Lung (tissue), 16 donors: ENCODE data around the gene EIF5A. TPM values are rescaled to one million over a fixed set of nuclear protein-coding genes. Genes with fewer than 3 reads are reported as not detected.

Experiments used
- ATAC-seq: fragments of 200-7000 bp; cut with Tn5 transposase; one replicate; pipeline ENCODE4 v1.9.1; 2020; ENCODE audit warnings: moderate number of reproducible peaks; ENCODE audit not compliant: insufficient read depth, low FRiP score
- DNase-seq, 3 donors: peaks; one replicate each; pipeline ENCODE4 v3.0.0-alpha.2; 2013 to 2017
- H3K27ac ChIP-seq, 2 donors: one replicate each; pipeline ENCODE4 v1.5.1; 2013; ENCODE audit warnings: mild to moderate bottlenecking in 2 of 2, moderate library complexity in 2 of 2, control low read depth in 1 of 2, inconsistent platforms in 1 of 2, low read depth in 1 of 2, low read length in 1 of 2
- H3K27me3 ChIP-seq, 3 donors: one replicate each; pipeline ENCODE4 v1.5.1; 2013; ENCODE audit warnings: low read length in 2 of 3; ENCODE audit not compliant: control insufficient read depth in 3 of 3, insufficient read depth in 3 of 3
- H3K36me3 ChIP-seq, 4 donors: one replicate each; pipeline ENCODE4 v1.5.1; 2013; ENCODE audit warnings: low read length in 4 of 4, mild to moderate bottlenecking in 1 of 4, moderate library complexity in 1 of 4; ENCODE audit not compliant: control insufficient read depth in 4 of 4, insufficient read depth in 4 of 4
- H3K4me1 ChIP-seq, 5 donors: one replicate each; pipeline ENCODE4 v1.5.1; 2013; ENCODE audit warnings: low read length in 5 of 5, mild to moderate bottlenecking in 2 of 5, moderate library complexity in 1 of 5; ENCODE audit not compliant: control insufficient read depth in 5 of 5, insufficient read depth in 5 of 5
- H3K4me3 ChIP-seq: one replicate; pipeline ENCODE4 v1.5.1; 2013; ENCODE audit warnings: mild to moderate bottlenecking, control low read depth, moderate library complexity
- H3K9ac ChIP-seq, 2 donors: one replicate each; pipeline ENCODE4 v1.5.1; 2013; ENCODE audit warnings: low read length in 2 of 2, control low read depth in 1 of 2; ENCODE audit not compliant: insufficient read depth in 1 of 2
- H3K9me3 ChIP-seq, 4 donors: one replicate each; pipeline ENCODE4 v1.5.1; 2013; ENCODE audit warnings: low read length in 3 of 4, mild to moderate bottlenecking in 1 of 4, moderate library complexity in 1 of 4; ENCODE audit not compliant: control insufficient read depth in 4 of 4, insufficient read depth in 3 of 4
- WGBS, 2 donors: extraction: QIAGEN DNeasy Blood & Tissue Kit; methylation state at CpG; one replicate each; pipeline ENCODE4 v1.1.7; 2013; 5-methylcytosine and 5-hydroxymethylcytosine counted together
- long read RNA-seq, 5 donors: transcript quantifications; one replicate each; lab custom pipeline, GENCODE V29; 2026
- polyA plus RNA-seq, 2 donors: library from polyadenylated mRNA; stranded (reverse); fragments of 200-250 nt; gene quantifications; one replicate each; pipeline ENCODE4 v1.2.1, GENCODE V29; 2013
- total RNA-seq, 2 donors: library from RNA; depleted of rRNA in 1 of 2; stranded (reverse); fragments of >200 nt in 1 of 2; gene quantifications; one replicate each; pipeline ENCODE4 v1.2.1, GENCODE V29; 2014 to 2021
- TF ChIP-seq, protein P1 (sequence below): IDR thresholded peaks from 2 replicates; pipeline ENCODE4 v1.5.1; 2012; ENCODE audit warnings: mild to moderate bottlenecking; ENCODE audit errors: control extremely low read depth, extremely low read depth
- donor health status: control.
- donor health status: control.
- donor health status: Bipolar disorder and iron deficiency.
- donor health status: healthy.
- donor health status: DM: yes; HTN: yes; CAD: no.

Gene EIF5A
- total RNA-seq (100 to 1,000 TPM; 104 to 516 TPM), polyA plus RNA-seq (100 to 1,000 TPM; 596 to 607 TPM)
- long read RNA-seq, donor 1, transcript EIF5A-202 (6 exons, 1,511 nt) = major isoform, 128 of 163 reads
- long read RNA-seq, donor 1, transcript EIF5A-201 (6 exons, 1,256 nt) = minor isoform, 7 of 163 reads
- long read RNA-seq, donor 1, transcript EIF5A-210 (2 exons, 609 nt) = minor isoform, 5 of 163 reads
- long read RNA-seq, donor 1, partial matches to known transcripts = 17 of 163 reads
- long read RNA-seq, donor 1, other reads (novel, unspliced or antisense) = 0 of 163 reads
- long read RNA-seq, donor 2, transcript EIF5A-202 (6 exons, 1,511 nt) = major isoform, 38 of 81 reads
- long read RNA-seq, donor 2, transcript EIF5A-205 (6 exons, 1,271 nt) = minor isoform, 5 of 81 reads
- long read RNA-seq, donor 2, partial matches to known transcripts = 21 of 81 reads
- long read RNA-seq, donor 2, other reads (novel, unspliced or antisense) = 14 of 81 reads
- long read RNA-seq, donor 3, transcript EIF5A-202 (6 exons, 1,511 nt) = major isoform, 61 of 74 reads
- long read RNA-seq, donor 3, partial matches to known transcripts = 7 of 74 reads
- long read RNA-seq, donor 3, other reads (novel, unspliced or antisense) = 0 of 74 reads
- long read RNA-seq, donor 4, transcript EIF5A-201 (6 exons, 1,256 nt) = minor isoform, 5 of 59 reads
- long read RNA-seq, donor 4, transcript EIF5A-202 (6 exons, 1,511 nt) = major isoform, 46 of 59 reads
- long read RNA-seq, donor 4, partial matches to known transcripts = 6 of 59 reads
- long read RNA-seq, donor 4, other reads (novel, unspliced or antisense) = 0 of 59 reads
- long read RNA-seq, donor 5, transcript EIF5A-205 (6 exons, 1,271 nt) = minor isoform, 7 of 302 reads
- long read RNA-seq, donor 5, transcript EIF5A-202 (6 exons, 1,511 nt) = major isoform, 166 of 302 reads
- long read RNA-seq, donor 5, partial matches to known transcripts = 108 of 302 reads
- long read RNA-seq, donor 5, other reads (novel, unspliced or antisense) = 14 of 302 reads

DNA sequence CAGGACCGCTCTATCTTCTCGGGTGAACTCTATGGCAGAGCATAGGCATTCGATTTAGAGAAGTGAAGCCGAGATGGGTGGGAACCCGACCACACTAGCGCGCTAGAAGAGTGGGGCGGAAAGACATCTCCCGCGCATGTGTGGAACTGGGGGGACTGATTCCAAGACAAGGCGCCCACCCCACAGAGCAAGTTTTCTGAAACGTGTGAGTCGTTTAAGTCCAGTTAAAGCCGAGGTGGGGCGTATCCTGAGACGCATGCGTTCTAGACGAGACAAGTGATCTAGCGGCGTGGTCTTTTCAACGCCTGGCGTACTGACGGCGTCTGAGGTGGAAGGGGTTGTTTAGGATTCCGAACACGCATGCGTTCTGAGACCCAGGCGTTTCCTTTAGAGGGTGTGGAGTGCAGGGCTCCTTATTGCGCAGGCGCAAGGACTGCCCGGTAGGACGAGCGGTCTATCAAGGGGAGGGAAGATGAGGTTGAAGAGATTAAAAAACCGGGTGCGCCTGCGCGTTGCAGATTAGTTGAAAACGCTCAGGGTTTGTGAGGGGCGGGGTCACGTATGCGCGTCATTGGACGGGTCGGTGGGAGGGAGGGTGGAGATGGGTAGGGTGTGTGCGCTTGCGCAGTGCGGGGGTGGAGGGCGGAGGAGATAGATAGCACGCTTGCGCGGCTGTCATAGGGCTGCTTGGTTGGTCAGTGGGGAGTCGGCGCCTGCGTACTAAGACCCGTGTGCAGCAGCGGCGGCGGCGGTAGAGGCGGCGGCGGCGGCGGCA is at the start of gene EIF5A:
EIF5A (plus strand) TSS at position 718 of the 775 bp plus-strand sequence. CDS start 2,008 bp downstream, outside the sequence.
- Histone ChIP-seq H3K9ac (peak within 1 kb of the TSS; percentile 51 to 75), H3K27me3 (no peaks in the 10 kb centered on the region), H3K36me3 (peaks cover 17 to 22% (median 19%) of the 10 kb centered on the region in 4 donors), H3K27ac (peak within 1 kb of the TSS; percentile 95 to 99), H3K9me3 (peaks cover 0 to 2% (median 0%) of the 10 kb centered on the region in 4 donors), H3K4me1 (peaks cover 0 to 17% (median 8%) of the 10 kb centered on the region in 5 donors), H3K4me3 (peak within 1 kb of the TSS; percentile 89)
- ATAC-seq = peak; percentile 82
- TF ChIP-seq, protein P1, sequence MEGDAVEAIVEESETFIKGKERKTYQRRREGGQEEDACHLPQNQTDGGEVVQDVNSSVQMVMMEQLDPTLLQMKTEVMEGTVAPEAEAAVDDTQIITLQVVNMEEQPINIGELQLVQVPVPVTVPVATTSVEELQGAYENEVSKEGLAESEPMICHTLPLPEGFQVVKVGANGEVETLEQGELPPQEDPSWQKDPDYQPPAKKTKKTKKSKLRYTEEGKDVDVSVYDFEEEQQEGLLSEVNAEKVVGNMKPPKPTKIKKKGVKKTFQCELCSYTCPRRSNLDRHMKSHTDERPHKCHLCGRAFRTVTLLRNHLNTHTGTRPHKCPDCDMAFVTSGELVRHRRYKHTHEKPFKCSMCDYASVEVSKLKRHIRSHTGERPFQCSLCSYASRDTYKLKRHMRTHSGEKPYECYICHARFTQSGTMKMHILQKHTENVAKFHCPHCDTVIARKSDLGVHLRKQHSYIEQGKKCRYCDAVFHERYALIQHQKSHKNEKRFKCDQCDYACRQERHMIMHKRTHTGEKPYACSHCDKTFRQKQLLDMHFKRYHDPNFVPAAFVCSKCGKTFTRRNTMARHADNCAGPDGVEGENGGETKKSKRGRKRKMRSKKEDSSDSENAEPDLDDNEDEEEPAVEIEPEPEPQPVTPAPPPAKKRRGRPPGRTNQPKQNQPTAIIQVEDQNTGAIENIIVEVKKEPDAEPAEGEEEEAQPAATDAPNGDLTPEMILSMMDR = no peak
- peak; percentile 100 for DNase-seq
- WGBS, 2 donors = 0% methylated on average over 52 to 64 of the region's 64 CpGs

DNA sequence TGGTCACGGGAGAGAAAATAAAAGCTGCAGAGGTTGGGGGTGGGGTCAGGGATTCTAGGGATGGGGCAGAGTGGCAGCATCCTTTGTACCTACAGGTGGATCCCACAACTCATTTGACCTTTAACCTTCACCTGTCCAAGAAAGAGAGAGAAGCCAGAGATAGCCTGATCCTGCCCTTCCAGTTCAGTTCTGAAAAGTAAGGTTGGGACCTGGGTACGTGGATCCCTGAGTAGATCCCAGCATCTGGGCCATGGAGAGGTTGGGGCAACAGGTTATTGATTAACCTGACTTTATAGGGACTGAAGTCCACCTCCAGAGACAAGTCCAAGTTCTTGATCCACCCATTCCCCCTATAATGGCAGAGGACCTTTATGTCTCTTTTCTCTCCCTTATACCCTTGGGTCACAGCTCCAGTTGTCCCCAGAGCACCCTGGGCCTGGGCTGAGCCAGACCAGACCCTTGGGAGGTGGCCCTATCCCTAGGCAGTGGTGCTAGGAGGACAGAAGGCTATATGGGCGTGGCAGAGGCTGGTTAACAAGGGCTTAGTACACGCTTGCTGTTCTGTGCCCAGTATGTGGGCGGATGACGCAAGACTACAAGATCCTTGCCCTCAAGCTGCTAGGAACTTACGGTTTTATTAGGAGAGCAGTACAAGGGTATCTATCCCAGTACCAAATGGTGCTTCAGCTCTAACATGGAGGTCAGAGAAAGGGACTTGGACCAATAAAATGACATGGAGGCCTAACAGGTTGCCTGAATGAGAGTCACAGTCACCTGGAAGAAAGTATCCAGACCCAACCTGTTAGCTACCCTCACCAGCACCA is 48.5 kb upstream of the EIF5A start:
- 64 to 72% methylated on average over 7 of the region's 7 CpGs for WGBS, 2 donors
- Histone ChIP-seq H3K27ac (peak overlapping the region in 1 of 2 donors; percentile 23), H3K27me3 (peaks cover 0 to 20% (median 18%) of the 10 kb centered on the region in 3 donors), H3K9me3 (no peaks in the 10 kb centered on the region), H3K4me1 (peaks cover 0 to 11% (median 0%) of the 10 kb centered on the region in 5 donors), H3K36me3 (peaks cover 0 to 29% (median 12%) of the 10 kb centered on the region in 4 donors), H3K9ac (no peak overlapping the region), H3K4me3 (no peak overlapping the region)
- TF ChIP-seq, protein P1 = no peak
- ATAC-seq = peak; percentile 21
- DNase-seq = no peak

DNA sequence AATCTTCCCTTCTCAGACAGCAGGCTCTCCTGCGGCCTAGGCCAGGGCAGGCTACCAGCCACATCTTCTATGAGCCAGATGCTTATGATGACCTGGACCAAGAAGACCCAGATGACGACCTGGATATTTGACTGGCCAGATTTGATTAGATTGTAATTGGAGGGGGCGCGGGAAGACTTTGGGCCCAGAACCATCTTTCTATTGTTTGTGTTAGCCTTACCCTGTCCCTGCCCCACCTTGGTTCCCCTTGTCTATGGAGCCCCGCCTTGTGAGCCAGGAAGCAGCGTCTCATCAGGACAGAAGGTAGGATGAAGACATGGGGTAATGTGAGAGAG is 47.9 kb upstream of the EIF5A start:
- Histone ChIP-seq H3K27me3 (peaks cover 0 to 22% (median 18%) of the 10 kb centered on the region in 3 donors), H3K4me3 (no peak overlapping the region), H3K4me1 (peaks cover 0 to 11% (median 0%) of the 10 kb centered on the region in 5 donors), H3K27ac (peak overlapping the region in 1 of 2 donors; percentile 23), H3K36me3 (peaks cover 0 to 23% (median 9%) of the 10 kb centered on the region in 4 donors), H3K9me3 (no peaks in the 10 kb centered on the region), H3K9ac (no peak overlapping the region)
- WGBS, 2 donors = 92 to 94% methylated on average over 6 of the region's 6 CpGs
- TF ChIP-seq, protein P1 = no peak
- ATAC-seq = no peak
- DNase-seq = no peak
